OCI-LY7 (cell line): Measurements from ENCODE around the gene FERMT3.

ENCODE experiments used
- CTCF ChIP-seq: fragments of 200-600 bp; sonication (generic); conservative IDR thresholded peaks from 2 replicates; pipeline ENCODE4 v1.5.1; 2014; ENCODE audit warnings: mild to moderate bottlenecking, antibody characterized with exemption, low read length, moderate library complexity, mixed read lengths
- EZH2phosphoT487 ChIP-seq: fragments of 200-600 bp; sonication (generic); IDR thresholded peaks from 2 replicates; pipeline ENCODE4 v1.6.1; 2018; ENCODE audit warnings: low read depth, borderline replicate concordance, mild to moderate bottlenecking, mixed run types, antibody characterized with exemption, low read length, moderate library complexity, mixed read lengths

DNA sequence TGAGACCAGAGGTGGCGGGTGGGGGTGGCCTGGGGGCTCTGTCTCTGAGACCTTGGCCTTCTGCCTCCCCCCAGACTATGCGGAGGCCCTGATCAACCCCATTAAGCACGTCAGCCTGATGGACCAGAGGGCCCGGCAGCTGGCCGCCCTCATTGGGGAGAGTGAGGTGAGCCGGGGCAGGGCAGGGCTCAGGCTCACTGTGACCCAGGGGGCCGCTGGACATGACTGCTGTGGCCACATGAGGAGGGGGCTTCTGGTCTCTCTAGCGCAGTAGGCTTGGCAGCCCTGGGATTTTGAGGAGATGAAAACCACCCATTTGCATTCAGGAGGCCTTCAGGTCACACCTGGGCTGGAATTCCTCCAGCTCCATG, 57.4 kb downstream of the FERMT3 start:
- TF ChIP-seq CTCF (no peak), EZH2phosphoT487 (no peak)
